Gastroesophageal sphincter (tissue), 4 donors: ENCODE measurements around the gene HIVEP3. TPM values are rescaled to one million over a fixed set of nuclear protein-coding genes. Genes with fewer than 3 reads are reported as not detected.

Experiments used
- ATAC-seq: fragments of 150-250 bp; one replicate; pipeline ENCODE4 v1.9.1; 2016; ENCODE audit warnings: mild to moderate bottlenecking, moderate library complexity
- H3K27ac ChIP-seq, 4 donors: fragments of 200-600 bp; sonication (generic) in 3 of 4; 1 replicate in 3 of 4; 2 replicates in 1 of 4; pipeline ENCODE4 v1.5.1; 2016 to 2019
- H3K27me3 ChIP-seq: fragments of 200-600 bp; sonication (generic); one replicate; pipeline ENCODE4 v1.5.1; 2019
- H3K36me3 ChIP-seq, 2 donors: fragments of 200-600 bp; sonication (generic); one replicate each; pipeline ENCODE4 v1.5.1; 2019; ENCODE audit warnings: control low read depth in 1 of 2
- H3K4me1 ChIP-seq, 3 donors: fragments of 200-600 bp; sonication (generic); 1 replicate in 2 of 3; 2 replicates in 1 of 3; pipeline ENCODE4 v1.5.1; 2016 to 2019; ENCODE audit warnings: control low read depth in 2 of 3
- H3K4me3 ChIP-seq, 2 donors: fragments of 200-600 bp; sonication (generic); one replicate each; pipeline ENCODE4 v1.5.1; 2019; ENCODE audit warnings: mild to moderate bottlenecking in 1 of 2, moderate library complexity in 1 of 2
- H3K9me3 ChIP-seq, 3 donors: fragments of 200-600 bp; sonication (generic); one replicate each; pipeline ENCODE4 v1.5.1; 2017 to 2019; ENCODE audit warnings: control low read depth in 2 of 3
- EP300 ChIP-seq: sonication (generic); formaldehyde crosslinking; IDR thresholded peaks from one replicate; pipeline ENCODE4 v1.6.1; 2017; ENCODE audit warnings: antibody characterized with exemption, mild to moderate bottlenecking
- POLR2A ChIP-seq, 2 donors: fragments of 450-650 bp; IDR thresholded peaks; one replicate each; pipeline ENCODE4 v1.6.1; 2017; ENCODE audit warnings: antibody characterized with exemption in 2 of 2, mild to moderate bottlenecking in 2 of 2, moderate library complexity in 1 of 2
- POLR2AphosphoS5 ChIP-seq: sonication (generic); formaldehyde crosslinking; IDR thresholded peaks from one replicate; pipeline ENCODE4 v1.6.1; 2017; ENCODE audit warnings: antibody characterized with exemption
- WGBS, 2 donors: methylation state at CpG; one replicate each; pipeline ENCODE4 v1.1.5; 2018; ENCODE audit warnings: low coverage in 1 of 2; 5-methylcytosine and 5-hydroxymethylcytosine counted together
- total RNA-seq, 4 donors: library from RNA; depleted of rRNA; stranded (reverse); fragments of >200 nt; gene quantifications; one replicate each; pipeline ENCODE4 v1.1.0, GENCODE V29; 2016
- TF ChIP-seq, protein P1 (sequence below), 4 experiments: fragments of 200-600 bp in 2 of 4; fragments of 450-650 bp in 2 of 4; sonication (generic) in 1 of 4; IDR thresholded peaks; one replicate each; pipeline ENCODE4 v1.5.1; 2017 to 2019; ENCODE audit warnings: antibody characterized with exemption in 4 of 4, mild to moderate bottlenecking in 2 of 4, moderate library complexity in 2 of 4

The HIVEP3 gene
- total RNA-seq, 4 donors from 2014 or later, result 1.9 to 3.8 (median 2.8) TPM

DNA sequence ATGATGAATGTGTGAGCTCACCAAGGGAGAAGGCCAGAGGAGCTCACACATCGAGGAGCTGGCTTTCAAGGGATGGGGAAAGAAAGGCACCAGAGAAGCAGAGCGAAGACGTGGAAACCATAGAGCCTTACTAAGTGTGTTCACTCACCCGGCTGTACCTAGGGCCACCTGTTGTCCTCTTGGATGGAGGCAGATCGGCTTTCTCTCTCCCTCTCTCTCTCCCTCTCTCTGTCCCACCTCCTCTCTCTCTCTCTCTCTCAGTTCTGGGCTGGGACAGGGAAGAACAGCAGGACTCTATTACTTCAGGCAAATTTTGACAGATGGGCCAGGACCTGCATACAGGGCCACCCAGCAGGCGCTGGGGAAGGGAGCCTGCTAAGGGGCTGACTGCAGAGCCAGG, 64.8 kb downstream of the HIVEP3 start:
- 33 to 73% methylated on average over 1 to 4 of the region's 6 CpGs for WGBS, 2 donors
- no peaks in the 10 kb centered on the region for H3K9me3 ChIP-seq
- no peak for ATAC-seq

DNA sequence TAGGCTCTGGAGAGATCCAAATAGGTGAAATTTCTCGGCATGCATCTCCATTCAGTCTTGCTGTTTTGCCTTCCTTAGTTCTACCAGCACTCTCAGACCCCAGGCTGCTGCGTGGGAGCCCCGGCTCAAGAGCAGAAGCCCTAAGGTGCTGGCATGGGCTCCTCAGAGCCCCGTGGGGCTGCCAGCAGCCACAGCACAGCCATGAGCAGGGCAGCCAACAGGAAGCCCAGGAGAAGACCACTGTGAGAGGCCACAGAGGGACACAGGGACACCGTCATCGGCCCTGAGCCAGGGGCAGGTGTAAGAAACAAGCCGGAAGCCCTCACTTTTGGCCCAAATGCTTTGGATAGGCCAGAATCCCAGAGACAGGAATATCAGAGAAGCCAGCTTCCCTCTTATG, 66.6 kb downstream of the HIVEP3 start:
- Histone ChIP-seq H3K27me3 (no peaks in the 10 kb centered on the region), H3K4me1 (peaks cover 0 to 34% (median 10%) of the 10 kb centered on the region in 3 donors), H3K4me3 (no peak overlapping the region), H3K36me3 (no peaks in the 10 kb centered on the region), H3K9me3 (no peaks in the 10 kb centered on the region), H3K27ac (no peak overlapping the region)
- no peak for ATAC-seq
- 71 to 100% methylated on average over 3 of the region's 7 CpGs for WGBS, 2 donors
- TF ChIP-seq POLR2AphosphoS5 (no peak), EP300 (no peak), POLR2A (IDR thresholded peaks at IDR 0.05) (no peak)
- TF ChIP-seq, protein P1, sequence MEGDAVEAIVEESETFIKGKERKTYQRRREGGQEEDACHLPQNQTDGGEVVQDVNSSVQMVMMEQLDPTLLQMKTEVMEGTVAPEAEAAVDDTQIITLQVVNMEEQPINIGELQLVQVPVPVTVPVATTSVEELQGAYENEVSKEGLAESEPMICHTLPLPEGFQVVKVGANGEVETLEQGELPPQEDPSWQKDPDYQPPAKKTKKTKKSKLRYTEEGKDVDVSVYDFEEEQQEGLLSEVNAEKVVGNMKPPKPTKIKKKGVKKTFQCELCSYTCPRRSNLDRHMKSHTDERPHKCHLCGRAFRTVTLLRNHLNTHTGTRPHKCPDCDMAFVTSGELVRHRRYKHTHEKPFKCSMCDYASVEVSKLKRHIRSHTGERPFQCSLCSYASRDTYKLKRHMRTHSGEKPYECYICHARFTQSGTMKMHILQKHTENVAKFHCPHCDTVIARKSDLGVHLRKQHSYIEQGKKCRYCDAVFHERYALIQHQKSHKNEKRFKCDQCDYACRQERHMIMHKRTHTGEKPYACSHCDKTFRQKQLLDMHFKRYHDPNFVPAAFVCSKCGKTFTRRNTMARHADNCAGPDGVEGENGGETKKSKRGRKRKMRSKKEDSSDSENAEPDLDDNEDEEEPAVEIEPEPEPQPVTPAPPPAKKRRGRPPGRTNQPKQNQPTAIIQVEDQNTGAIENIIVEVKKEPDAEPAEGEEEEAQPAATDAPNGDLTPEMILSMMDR (IDR thresholded peaks at IDR 0.05), result no peak

More for the DNA sequence above, 64.8 kb downstream of the HIVEP3 start:
- H3K27me3 ChIP-seq, result no peaks in the 10 kb centered on the region
- no peak overlapping the region for H3K27ac ChIP-seq
- H3K36me3 ChIP-seq, result no peaks in the 10 kb centered on the region
- H3K4me3 ChIP-seq, result no peak overlapping the region
- TF ChIP-seq, protein P1 (IDR thresholded peaks at IDR 0.05), result no peak
- TF ChIP-seq POLR2AphosphoS5 (no peak), EP300 (no peak), POLR2A (IDR thresholded peaks at IDR 0.05) (no peak)
- peaks cover 0 to 27% (median 10%) of the 10 kb centered on the region in 3 donors for H3K4me1 ChIP-seq

DNA sequence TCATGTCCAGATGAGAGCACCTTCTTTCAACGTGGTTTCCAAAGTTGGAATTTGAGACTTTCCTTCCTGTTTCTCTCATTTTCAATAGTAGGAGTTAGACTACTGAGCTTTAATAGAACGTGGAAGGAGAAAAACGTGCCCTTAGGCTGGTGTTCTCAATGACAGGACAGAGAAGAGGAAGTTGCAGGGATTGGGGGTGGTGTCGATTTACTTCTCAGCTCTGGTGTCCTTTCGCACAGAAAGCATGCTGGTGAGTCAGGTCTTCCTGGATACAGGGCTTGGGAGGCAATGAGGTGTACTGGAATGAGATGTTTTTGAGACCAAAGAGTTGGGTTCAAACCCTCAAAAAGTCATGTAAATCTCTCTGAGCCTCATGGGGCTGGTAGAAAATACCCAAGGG, 67.1 kb downstream of the HIVEP3 start:
- 52 to 72% methylated on average over 4 to 5 of the region's 5 CpGs for WGBS, 2 donors
- H3K36me3 ChIP-seq, result no peaks in the 10 kb centered on the region
- no peak for TF ChIP-seq EP300
- TF ChIP-seq, protein P1 (IDR thresholded peaks at IDR 0.05), result no peak
- TF ChIP-seq POLR2AphosphoS5, result no peak
- no peak for TF ChIP-seq POLR2A (IDR thresholded peaks at IDR 0.05)

DNA sequence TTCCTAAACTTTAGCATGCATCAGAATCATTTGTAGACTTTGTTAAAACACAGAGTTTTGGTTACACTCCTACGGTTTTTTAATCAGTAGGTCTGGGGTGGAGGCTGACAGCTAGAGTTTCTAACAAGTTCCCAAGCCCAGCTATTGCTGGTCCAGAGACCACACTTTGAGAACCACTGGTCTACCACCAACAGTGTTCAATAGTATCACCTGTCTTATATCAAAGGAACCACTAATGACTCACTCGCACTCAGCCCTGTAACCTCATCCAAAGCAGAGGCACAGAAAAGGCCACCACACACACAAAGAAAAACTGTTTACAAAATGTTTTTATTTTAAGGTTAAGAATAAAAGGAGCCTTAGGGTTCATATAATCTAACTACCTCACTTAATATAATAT, 68.7 kb downstream of the HIVEP3 start:
- H3K36me3 ChIP-seq, result no peaks in the 10 kb centered on the region
- H3K27ac ChIP-seq, result no peak overlapping the region
- peaks cover 0 to 19% (median 0%) of the 10 kb centered on the region in 3 donors for H3K4me1 ChIP-seq
- no peaks in the 10 kb centered on the region for H3K27me3 ChIP-seq
- WGBS, 2 donors, result 83 to 100% methylated on average over 1 to 2 of the region's 2 CpGs
- no peak for ATAC-seq
- TF ChIP-seq POLR2A (IDR thresholded peaks at IDR 0.05) (no peak), POLR2AphosphoS5 (no peak), EP300 (no peak)
- TF ChIP-seq, protein P1 (IDR thresholded peaks at IDR 0.05), result no peak
- no peaks in the 10 kb centered on the region for H3K9me3 ChIP-seq
- no peak overlapping the region for H3K4me3 ChIP-seq

More for the DNA sequence above, 67.1 kb downstream of the HIVEP3 start:
- no peak for ATAC-seq
- Histone ChIP-seq H3K4me3 (no peak overlapping the region), H3K9me3 (no peaks in the 10 kb centered on the region), H3K27ac (no peak overlapping the region), H3K4me1 (peaks cover 0 to 29% (median 5%) of the 10 kb centered on the region in 3 donors), H3K27me3 (no peaks in the 10 kb centered on the region)

DNA sequence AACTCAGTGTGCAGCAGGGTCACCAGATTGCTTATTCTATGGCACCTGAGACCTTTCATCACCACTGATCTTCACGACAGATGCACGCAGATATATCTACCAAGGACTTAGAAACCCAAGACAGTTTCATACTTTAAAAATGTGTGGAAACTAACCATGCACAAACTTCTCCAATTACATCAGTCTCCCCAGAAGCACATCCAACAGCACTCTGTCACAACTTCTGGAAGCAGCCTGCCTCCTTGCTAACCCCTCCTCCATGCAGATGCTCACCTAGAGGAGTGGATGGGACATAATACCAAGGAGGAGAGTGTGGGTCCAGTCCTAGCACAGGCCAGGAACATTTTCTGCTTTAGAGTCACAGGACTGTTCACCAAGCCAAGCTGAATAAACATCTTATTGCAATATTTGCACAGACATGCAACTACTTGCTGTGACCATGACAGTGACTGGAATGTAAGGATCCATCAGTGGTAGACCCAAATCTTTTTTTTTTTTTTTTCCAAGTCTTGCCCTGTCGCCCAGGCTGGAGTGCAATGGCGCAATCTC, 69.4 kb downstream of the HIVEP3 start:
- Histone ChIP-seq H3K27ac (no peak overlapping the region), H3K4me3 (no peak overlapping the region), H3K4me1 (peaks cover 0 to 19% (median 0%) of the 10 kb centered on the region in 3 donors), H3K27me3 (no peaks in the 10 kb centered on the region), H3K9me3 (no peaks in the 10 kb centered on the region), H3K36me3 (no peaks in the 10 kb centered on the region)
- WGBS, 2 donors, result 87 to 90% methylated on average over 2 to 3 of the region's 4 CpGs
- TF ChIP-seq, protein P1 (IDR thresholded peaks at IDR 0.05), result no peak
- TF ChIP-seq POLR2AphosphoS5 (no peak), EP300 (no peak), POLR2A (IDR thresholded peaks at IDR 0.05) (no peak)
- ATAC-seq, result no peak
